Measurements from ENCODE around the gene ADAMTS8.
"Not testable (repeated sequence)": the region's sequence is repeated elsewhere in the genome, so short reads cannot be mapped to it uniquely, and the experiment has no call there.

ADAMTS8 gene

DNA sequence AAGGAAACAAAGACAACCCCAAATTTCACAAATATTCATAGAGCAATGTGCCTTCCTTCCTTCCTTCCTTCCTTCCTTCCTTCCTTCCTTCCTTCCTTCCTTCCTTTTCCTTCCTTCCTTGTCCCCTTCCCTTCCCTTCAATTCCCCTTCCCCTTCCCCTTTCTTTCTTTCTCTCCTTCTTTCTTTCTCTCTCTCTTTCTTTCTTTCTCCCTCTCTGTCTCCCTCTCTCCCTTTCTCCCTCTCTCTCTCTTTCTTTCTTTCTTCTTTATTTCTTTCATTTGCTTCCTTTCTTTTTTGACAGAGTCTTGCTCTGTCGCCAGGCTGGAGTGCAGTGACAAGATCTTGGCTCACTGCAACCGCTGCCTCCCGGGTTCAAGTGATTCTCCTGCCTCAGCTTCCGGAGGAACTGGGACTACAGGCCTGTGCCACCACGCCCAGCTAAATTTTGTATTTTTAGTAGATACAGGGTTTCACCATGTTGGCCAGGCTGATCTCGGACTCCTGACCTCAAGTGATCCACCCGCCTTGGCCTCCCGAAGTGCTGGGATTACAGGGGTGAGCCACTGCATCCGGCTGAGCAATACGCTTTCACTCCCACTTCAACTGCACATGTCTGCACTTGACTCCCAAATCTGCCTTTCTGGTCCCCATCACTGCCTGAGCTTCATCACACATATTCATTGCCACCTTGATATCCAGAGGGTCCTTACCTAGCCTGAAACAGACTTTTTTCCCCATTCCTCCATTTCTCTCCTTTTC lies 10.2 kb upstream of the ADAMTS8 start:
- DNase-seq, result not testable (repeated sequence)

DNA sequence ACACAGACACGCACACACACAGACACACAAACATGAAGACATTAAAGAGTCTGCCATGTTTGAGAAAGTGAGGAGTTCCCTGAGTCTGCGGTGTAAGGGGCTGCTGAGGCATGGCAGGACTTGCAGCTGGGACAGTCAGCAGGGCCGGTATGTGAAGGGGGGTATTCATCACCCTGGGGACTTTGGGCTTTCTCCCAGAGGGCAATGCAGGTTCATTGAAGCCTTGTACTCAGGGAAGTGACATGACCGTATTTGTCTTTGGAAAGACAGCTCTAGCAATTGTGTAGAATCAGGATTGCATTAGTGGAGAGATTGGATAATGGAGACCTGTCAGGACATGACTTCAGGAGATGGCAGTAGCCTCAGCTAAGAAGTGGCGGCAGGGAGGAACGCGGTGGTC lies 9.4 kb upstream of the ADAMTS8 start:
- no peak for DNase-seq

DNA sequence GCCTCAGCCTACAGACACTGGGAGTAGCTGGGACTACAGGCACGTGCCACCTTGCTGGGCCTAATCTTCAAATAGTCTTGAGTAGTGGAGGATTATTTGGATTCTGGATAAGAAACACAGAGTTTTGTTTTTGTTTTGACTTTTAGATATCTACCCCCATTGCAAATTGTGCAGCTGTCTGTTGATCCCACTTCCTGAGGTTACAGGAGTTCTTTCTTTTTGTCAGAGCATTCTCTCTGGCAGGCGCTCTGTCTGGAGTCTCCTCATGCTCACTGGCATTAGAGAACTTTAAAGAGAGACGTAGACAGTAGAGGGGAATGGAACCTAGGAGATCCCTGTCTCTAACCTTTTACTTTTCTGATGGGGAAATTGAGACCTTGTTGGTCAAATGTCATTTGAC lies 7.8 kb upstream of the ADAMTS8 start:
- no peak for DNase-seq

DNA sequence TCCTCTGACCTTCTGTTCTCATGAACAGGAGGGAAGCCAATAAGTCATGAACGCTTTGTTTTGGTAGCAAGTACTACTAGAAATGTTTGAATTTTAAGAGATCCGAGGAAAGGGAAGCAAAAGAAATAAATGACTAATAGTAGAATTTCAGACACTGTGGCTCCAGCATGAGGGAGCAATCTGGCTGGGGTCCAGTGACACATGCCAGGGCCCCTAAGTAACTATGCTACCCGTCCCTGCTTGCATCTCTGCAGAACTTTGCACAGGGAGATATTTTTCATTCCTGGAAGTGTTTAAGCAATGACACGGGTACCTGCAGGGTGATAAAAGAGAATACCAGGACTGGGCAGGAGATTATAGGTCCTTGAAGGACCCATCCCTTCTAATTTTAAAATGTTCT lies 7.3 kb upstream of the ADAMTS8 start:
- no peak for DNase-seq

DNA sequence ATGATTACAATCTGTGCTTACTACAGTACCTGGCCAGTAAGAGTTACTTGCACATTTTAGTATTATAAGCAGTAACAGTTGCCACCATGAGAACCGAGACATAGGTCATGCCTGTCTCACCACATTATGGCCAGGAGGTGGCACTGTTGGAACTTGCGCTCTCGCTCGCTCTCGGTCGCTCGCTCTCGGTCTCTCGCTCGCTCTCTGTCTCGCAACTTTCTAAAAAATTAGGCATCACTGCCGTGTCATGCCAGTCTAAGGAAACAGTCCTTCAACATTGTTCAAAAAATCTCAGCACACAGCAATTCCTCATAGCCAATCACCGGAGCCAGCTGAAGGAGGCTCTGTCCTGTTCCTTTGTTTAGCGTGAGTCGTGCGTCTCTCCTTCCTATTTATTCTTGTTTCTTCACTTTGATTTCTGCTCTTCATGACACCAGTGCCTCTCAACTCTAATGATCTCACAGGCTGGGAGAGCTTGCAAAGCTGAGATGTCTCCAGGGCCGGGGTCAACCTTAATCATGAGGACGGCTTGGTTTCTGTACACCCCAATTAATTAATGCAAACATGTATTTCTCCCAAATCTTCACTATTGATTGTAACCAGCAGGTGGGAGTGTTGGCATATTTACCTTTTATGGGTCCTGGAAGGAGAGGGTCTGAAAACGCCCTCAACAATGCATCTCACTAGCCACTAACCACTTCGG lies 6.3 kb upstream of the ADAMTS8 start:
- DNase-seq, result peak; percentile 82

DNA sequence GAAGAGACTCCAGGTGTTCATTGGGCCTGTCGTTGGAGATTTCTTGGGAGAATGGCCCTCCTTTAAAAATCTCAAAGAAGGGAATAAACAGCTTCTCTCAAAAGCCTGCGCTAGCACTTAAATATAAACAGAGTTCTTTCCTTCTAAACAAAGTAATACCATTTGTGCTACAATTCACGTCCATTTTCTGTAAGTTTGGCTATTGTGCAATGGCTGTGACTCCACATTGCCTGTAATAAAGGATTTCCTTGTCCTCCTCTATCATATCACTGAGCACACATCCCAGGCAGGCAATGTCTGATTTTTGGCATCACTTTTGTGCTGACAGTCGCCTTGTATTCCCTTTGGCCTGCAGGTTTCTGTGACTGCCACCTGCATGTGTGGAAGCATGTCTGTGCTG lies 4.9 kb upstream of the ADAMTS8 start:
- no peak for DNase-seq

DNA sequence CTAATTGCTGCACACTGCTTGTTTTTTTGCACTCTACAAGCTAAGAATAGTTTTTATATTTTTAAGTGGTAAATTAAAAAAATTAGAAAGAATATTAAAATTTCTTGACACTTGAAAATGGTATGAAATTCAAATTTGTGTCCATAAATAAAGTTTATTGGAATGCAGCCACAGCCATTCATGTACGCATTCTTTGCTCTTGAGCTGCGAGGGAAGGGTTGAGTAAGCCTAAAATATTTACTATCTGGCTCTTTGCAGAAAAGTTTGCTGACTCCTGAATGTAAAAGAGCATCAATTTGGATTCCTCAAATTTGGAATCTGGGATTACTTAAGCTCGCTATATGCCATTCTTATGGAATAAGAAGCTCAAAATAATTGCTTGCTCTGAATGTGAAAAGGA lies 3.4 kb upstream of the ADAMTS8 start:
- DNase-seq, result no peak

DNA sequence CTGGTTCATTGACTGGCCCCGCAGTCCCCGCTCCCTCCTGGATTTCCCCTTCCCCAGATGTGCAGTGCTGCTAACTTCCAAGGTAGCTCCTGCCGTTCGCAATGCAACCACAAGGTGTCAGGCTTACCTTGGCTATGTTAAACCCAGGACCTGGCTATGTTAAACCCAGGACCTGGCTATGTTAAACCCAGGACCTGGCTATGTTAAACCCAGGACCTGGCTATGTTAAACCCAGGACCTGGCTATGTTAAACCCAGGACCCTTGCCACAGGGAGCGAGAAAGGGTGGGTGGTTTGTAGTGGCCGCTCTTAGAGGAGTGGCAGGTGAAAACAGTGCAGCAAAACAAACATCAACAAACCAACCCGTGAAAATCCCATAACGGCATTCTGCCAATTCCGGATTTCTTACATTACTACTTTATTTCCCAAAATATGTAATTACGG lies 2.9 kb upstream of the ADAMTS8 start:
- DNase-seq, result peak; percentile 83

DNA sequence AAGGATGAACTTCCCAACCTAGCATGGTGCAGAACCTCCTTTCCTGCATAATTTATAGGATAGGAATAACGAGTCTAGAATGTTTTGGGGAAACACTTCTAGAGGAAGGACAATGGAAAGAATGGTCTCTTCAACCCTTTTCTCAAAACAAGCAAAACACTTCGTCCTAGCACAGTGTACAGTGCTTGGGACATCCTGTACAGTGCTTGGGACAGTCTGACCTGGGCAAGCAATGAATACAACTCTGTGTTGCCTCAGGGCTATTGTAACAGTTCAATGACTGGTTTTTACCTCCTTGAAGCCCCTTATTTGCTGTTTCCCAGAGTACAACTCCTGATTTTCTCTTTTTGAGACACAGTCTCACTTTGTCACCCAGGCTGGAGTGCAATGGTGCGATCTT lies 1.6 kb upstream of the ADAMTS8 start:
- no peak for DNase-seq

DNA sequence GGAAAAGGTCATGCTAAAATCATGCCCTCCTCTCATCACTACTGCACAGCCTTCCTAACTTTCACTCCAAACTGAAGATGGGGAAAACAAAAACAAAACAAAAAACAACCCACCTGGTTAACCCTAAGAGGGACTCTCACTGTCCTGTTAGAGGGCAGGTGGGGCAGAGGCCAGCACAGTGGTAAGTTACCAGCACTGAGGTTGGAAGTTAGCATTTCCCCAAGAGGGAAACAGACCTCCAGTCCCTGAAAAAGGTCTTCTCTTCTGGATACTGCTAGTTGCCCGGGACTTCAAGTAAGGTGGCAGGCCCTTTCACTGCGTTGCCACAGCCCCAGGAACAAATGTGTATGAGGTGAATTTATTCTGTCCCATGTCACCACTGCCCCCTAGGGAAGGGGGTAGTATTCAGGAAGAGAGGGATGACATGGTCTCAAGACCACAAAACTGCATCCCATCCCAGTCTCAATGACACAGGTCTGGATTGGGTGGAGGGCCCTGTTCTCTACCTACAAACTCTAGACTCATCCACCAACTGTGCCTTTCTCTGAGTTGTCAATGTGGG lies 792 bp upstream of the ADAMTS8 start:
- DNase-seq, result no peak

DNA sequence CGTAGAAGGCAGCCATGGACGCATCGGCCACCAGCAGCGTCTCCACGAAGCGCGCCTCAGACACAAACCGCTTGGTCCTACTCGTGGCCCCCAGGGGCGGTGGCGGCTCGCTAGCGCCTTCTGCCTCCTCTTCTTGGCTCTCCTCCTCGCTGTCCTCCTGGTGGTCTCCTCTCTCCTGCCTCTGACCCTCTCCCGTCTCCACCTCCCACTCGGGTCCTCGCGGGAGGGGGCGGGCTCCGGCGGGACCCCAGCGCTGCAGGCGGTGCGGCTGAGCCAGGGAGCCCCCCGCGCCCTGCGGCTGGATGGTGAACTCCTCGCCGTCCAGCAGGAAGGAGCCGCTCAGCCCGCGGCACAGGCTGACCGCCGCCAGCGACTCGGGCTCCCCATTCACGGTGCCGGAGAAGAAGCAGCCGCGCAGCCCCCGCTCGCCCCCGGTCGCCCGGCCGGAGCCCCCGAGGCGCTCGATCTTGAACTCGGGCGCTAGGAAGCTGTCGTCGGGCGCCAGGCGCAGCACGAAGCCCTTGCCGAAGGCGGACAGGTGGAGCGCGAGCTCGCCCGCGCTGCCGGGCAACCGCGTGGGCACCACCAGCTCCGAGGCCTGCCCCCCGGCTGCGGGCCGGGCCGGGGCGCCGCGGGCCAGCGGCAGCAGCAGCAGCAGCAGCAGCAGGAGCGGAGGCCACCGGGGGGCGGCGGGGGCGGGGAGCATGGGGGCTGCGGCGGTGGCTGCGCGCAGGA lies 661 bp downstream of the ADAMTS8 start:
- no peak for DNase-seq

DNA sequence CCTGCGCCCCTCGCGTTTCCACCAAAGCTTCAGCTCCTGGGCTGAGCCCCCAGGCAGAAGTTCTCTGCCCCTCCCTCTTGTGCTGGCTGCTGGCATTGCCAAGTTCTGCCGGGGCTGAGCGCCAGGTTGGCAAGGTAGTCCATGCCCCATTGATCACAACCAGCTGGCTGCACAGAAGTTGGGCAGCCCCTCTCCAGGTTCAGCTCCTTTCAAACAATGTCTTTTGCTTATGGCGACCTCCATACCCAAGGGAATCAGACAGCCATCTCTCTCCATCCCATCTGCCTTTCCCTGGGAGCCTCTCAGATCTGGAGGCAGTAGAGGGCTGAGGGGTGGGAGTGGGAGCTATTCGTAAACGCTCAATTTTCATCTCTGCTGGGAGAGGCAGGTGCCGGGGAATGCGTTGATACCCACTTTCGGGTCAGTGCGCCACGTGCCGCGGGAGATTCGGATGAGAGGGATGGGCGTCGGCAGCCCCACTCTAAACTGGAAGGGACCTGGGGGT lies 1.5 kb downstream of the ADAMTS8 start:
- DNase-seq, result no peak

DNA sequence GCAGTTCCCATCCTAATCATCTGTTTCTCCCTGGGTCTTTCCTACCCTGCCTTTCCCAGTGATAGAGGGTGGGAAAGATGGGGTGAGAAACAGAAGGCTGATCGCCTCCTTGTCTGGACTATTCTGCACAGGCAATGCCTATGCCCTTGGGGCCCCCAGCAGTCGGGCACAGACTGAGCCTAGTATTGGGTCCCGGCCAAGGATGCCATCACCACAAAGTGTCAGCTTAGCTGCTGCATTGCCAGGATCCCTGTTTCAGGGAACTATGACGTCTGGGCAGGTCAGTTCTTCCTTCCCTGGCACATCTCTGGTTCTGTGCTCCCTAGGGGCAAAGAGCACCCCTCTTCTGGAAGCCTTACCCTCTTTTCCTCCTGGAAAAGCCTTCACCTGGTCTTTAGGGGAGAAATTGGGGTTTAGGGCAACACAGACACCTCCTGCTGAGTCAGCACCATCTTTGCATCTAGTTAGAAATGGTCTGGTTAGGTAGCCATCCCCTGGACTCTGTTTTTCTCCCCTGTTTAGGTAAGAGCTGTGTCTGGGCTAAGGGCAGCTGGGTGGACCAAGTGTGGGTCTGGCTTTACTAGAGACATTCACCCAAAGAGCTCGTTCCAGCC lies 2.1 kb downstream of the ADAMTS8 start:
- no peak for DNase-seq

DNA sequence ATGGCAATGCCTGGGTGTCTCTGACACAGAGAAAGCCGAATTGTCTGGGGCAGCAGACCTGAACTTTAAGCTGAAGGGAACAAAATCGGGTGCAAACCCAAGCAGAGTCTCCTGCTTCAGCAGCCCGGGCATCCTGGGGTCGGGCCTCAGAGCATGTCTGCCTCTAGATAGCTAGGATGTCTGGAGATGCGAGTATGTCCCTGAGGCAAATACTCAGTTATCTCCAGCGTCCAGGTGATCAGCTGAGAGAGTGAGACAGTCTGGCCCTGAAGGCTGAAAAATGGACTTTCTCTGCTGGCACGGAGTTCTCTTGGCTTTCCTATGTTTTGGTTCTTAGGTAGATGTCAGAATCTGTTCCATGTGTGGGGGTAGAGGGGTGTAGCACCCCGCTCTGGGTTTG lies 3.3 kb downstream of the ADAMTS8 start:
- DNase-seq, result no peak

DNA sequence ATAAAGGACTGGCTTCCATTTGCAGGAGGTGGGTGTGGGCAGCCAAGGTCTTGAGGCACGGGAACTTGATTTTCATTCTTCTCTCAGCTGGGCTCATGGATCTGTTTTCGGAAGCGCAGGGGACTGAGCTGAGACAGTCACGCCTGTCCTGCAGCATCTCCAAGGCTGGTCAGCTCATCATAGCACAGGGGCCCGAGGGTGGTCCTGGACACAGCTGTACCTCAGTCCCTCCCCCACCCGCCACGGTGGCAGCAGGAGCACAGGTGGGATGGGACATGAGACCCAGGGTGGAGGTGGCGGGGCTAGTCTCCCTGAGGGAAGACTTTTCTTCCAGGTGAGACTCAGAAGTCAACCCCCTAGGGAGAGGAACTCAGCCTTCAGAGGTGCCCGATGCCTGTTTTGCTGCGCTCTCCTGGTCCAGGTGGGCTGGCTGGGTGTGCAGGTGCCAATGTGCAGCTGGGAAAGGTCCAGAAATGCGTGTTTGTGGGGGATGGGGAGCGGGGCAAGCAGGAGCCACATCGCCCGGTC lies 3.7 kb downstream of the ADAMTS8 start:
- no peak for DNase-seq

DNA sequence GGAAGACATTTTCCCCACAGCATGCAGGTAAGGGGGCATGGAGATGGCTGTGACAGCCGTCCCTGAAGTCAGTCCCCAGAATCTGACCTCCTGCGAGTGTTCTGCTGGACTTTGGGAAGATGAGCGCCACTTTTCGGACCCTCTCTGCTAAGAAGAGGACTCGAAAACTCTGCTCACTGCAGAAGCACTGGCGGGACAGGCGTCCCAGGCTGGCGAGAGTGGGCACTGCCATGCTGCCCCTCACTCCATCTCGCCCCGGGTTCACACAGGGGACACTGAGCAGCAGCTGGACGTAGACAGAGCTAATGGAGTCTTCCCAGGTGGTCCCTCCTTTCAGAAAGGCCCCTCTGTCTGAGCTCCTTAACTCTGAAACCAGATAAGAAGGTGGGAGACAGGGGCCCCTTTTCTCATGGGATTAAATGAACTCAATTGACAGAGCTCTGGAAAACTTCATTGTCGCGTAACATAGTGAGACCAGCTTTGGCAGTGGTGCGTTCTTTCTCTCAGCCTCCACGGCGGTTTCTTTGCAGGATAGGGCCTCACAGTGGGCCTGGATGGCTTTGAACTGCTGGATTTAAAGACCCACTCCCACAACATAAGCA lies 4.8 kb downstream of the ADAMTS8 start:
- DNase-seq, result no peak

DNA sequence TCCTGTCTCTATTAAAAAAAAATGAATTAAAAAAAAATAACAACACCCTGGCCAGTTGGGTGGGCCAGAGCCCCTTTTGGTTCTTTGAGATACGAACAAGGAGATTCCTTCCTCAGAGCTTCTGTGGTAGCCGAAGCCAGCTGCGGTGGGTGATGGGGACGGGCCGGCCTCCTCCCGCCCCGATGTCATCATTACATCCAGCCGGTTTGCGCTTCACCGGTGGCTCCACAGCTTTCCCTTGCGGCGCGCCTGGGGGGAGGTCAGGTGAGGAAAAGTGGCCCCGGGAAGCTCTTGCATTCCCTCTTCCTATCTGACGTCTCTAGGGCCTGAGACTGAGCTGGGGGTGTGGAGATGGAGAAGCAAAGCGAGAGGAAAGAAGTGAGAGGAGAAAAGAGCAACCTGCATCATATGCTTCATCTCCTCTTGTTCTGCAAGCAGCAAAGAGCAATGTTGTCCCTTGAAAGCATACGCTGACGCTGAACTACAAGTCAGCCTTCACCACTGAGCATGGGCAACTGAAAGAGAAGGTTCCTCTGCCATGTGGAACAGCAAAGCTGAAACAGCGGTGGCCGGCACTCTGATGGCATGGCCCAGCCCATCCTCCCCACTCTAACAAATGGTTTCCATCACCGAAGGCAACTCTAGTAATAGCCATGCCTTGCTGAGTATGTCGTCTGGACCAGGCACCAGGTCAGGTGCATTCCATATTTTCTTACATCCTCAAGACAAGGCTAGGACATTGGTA lies 6.0 kb downstream of the ADAMTS8 start:
- no peak for DNase-seq

DNA sequence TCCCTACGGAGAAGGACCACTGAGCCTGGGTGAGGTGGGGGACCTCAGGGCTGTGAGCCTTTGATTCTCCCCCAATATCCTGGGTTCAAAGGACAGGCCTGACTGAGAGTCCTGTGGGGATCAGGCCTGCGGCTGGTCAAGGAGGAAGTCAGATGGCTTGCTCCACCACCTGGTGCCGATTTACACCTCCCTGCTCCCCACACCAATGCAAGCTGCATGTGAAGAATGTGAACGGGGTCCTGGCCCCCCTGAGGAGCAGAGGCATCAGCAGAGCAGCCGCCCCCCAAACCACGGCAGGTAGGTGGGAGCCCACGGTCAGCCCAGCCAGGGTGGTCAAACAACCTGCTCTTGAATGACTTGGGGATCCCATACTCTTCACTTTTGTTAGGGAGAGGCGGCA lies 6.7 kb downstream of the ADAMTS8 start:
- no peak for DNase-seq

DNA sequence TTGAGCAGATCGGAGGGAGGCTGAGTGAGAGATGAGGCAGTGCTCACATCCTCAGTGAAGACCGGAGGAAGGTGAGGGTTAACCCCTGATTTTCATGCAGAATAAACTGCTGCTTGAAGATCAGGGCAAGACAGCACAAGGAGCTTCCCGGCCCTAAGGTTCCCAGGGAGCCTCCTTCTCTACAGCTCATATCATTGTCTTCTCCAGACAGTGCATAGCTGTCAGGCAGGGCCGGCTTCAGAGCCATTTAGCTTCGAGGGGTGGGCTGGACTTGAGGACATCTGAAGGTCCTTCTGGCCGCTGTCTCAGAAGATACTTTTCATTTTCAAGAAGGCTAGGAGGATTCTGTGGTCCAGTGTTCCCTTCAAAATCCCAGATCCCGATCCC lies 7.2 kb downstream of the ADAMTS8 start:
- no peak for DNase-seq

DNA sequence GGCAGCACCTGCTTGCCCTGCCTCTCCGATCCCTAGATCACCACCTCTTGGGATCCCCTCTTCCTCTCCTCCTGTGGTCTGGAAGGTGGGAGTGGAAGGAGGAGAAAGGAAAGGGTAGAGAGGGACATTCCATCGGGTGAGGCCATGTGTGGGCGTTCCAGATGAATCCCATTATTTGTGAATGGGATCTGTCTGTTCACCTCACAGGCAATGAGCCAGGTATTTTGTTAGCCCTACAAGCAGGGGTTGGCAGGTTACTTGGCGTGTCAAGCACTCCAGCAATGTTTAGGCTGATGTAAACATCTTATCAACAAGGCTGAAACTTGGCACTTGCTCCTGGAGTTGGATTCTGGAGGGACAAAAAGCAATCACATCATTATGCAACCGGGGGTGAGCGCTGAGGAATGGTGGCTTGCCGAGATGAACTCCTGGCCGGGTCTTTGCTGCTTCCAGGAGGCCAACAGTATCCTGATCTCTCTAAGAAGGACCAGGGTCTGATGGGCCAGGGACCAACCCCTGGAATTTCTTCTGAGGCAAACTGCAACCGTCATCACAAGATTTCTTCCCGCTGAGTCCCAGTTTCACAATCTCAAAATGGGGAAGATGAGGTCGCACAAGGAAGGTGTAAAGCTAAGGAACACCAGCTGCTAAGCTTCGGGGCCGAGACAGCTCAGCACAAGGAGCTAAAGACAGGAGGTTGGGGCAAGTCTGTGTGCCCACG lies 7.8 kb downstream of the ADAMTS8 start:
- DNase-seq, result no peak

DNA sequence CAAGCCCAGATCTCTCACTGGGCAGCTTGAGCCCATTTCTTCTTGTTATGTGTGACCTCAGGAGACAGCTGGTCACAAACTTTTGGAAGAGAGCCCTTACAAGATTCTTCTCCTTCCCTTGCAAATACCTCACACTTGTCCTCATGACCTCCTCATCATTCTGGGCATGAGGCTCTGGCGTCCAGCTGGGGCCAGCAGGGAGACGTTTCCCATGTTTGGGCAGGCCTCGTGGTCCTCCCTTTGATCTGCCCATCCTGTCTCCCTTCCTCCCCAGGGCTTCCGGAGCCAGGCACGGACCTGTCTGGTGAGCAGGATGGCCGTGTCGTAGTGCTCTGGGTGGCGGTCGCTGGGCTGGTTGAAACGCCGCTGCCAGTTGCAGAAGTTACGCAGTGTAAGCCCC lies 9.7 kb downstream of the ADAMTS8 start:
- DNase-seq, result no peak
